HL-60 (cell line): ENCODE measurements around the gene RBM10.

ENCODE experiments used
- CTCF ChIP-seq: IDR thresholded peaks from one replicate; pipeline ENCODE4 v1.5.1; 2011; ENCODE audit warnings: low read length, control low read depth, inconsistent platforms; ENCODE audit not compliant: insufficient read depth
- POLR2AphosphoS5 ChIP-seq: IDR thresholded peaks from 2 replicates; pipeline ENCODE4 v1.6.1; 2012; ENCODE audit warnings: low read depth
- TF ChIP-seq, protein P1 (sequence below): IDR thresholded peaks from 2 replicates; pipeline ENCODE4 v1.6.1; 2012; ENCODE audit warnings: low read depth; ENCODE audit not compliant: insufficient replicate concordance

GRCh38 chrX:47168495-47169073 is 23.6 kb downstream of the RBM10 start:
- TF ChIP-seq POLR2AphosphoS5 (no peak), CTCF (no peak)
- TF ChIP-seq, protein P1, sequence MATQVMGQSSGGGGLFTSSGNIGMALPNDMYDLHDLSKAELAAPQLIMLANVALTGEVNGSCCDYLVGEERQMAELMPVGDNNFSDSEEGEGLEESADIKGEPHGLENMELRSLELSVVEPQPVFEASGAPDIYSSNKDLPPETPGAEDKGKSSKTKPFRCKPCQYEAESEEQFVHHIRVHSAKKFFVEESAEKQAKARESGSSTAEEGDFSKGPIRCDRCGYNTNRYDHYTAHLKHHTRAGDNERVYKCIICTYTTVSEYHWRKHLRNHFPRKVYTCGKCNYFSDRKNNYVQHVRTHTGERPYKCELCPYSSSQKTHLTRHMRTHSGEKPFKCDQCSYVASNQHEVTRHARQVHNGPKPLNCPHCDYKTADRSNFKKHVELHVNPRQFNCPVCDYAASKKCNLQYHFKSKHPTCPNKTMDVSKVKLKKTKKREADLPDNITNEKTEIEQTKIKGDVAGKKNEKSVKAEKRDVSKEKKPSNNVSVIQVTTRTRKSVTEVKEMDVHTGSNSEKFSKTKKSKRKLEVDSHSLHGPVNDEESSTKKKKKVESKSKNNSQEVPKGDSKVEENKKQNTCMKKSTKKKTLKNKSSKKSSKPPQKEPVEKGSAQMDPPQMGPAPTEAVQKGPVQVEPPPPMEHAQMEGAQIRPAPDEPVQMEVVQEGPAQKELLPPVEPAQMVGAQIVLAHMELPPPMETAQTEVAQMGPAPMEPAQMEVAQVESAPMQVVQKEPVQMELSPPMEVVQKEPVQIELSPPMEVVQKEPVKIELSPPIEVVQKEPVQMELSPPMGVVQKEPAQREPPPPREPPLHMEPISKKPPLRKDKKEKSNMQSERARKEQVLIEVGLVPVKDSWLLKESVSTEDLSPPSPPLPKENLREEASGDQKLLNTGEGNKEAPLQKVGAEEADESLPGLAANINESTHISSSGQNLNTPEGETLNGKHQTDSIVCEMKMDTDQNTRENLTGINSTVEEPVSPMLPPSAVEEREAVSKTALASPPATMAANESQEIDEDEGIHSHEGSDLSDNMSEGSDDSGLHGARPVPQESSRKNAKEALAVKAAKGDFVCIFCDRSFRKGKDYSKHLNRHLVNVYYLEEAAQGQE: no peak
